ENCODE measurements around the gene IL36G. TPM values are rescaled to one million over a fixed set of nuclear protein-coding genes. Genes with fewer than 3 reads are reported as not detected.
A peak's percentile ranks its signal among the peaks of the same experiment; 100 is the strongest.

The IL36G gene
- total and polyA plus RNA-seq, 9 of the 15 experiments (the other 6 are each of a cell fraction or from before 2014, with no cell fraction given), result not detected

- TF ChIP-seq AFF1 (IDR thresholded peaks at IDR 0.05; ENCODE audit: low read depth in 1 of 2, partially characterized antibody in 2 of 2) (peak in 1 of 2 experiments; percentile 24), ZFP30 (CRISPR knock-in tag; IDR thresholded peaks at IDR 0.05; ENCODE audit: borderline replicate concordance) (no peak), ATF1 (CRISPR knock-in tag; IDR thresholded peaks at IDR 0.05) (no peak), ATF1 (tag; IDR thresholded peaks at IDR 0.05) (no peak), NBN (IDR thresholded peaks at IDR 0.05; ENCODE audit: low read depth) (0 out of 2 replicates have a peak, but pooled peaks have one; percentile 50)
- TF ChIP-seq, protein P1, sequence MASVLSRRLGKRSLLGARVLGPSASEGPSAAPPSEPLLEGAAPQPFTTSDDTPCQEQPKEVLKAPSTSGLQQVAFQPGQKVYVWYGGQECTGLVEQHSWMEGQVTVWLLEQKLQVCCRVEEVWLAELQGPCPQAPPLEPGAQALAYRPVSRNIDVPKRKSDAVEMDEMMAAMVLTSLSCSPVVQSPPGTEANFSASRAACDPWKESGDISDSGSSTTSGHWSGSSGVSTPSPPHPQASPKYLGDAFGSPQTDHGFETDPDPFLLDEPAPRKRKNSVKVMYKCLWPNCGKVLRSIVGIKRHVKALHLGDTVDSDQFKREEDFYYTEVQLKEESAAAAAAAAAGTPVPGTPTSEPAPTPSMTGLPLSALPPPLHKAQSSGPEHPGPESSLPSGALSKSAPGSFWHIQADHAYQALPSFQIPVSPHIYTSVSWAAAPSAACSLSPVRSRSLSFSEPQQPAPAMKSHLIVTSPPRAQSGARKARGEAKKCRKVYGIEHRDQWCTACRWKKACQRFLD (CRISPR knock-in tag; IDR thresholded peaks at IDR 0.05), result no peak
Measured at GRCh38 chr2:113000436-113000835, 22.6 kb downstream of the IL36G start (continued).

Data from K562 (cell line).